ENCODE results near the gene TDP1.
"Not testable (repeated sequence)": the region's sequence is repeated elsewhere in the genome, so short reads cannot be mapped to it uniquely, and the experiment has no call there.

The TDP1 gene

GRCh38 chr14:90087433-90087832 is 131.7 kb downstream of the TDP1 start:
- peak; percentile 35 for DNase-seq (ENCODE audit: low read depth)
- in situ Hi-C loops (cut with HindIII; ENCODE audit: low sequenced_read_pairs) = no loop called here
- TF ChIP-seq CTCF (IDR thresholded peaks at IDR 0.05; ENCODE audit: low read depth, low read length, missing control alignments) = no peak
- H3K4me3 ChIP-seq (ENCODE audit: low read depth, low read length) = no peak overlapping the region

- in situ Hi-C loops (cut with HindIII; ENCODE audit: low sequenced_read_pairs) = no loop called here
- H3K4me3 ChIP-seq (ENCODE audit: low read depth, low read length) = no peak overlapping the region
- TF ChIP-seq CTCF (IDR thresholded peaks at IDR 0.05; ENCODE audit: low read depth, low read length, missing control alignments) = no peak
- no peak for DNase-seq (ENCODE audit: low read depth)
Measured at GRCh38 chr14:90088176-90088575, 132.4 kb downstream of the TDP1 start.

GRCh38 chr14:90089486-90089885 is 133.8 kb downstream of the TDP1 start:
- H3K4me3 ChIP-seq (ENCODE audit: low read depth, low read length); in situ Hi-C loops (cut with HindIII; ENCODE audit: low sequenced_read_pairs); DNase-seq (ENCODE audit: low read depth): not testable (repeated sequence)

- DNase-seq (ENCODE audit: low read depth) = peak; percentile 90
- no peak for TF ChIP-seq CTCF (IDR thresholded peaks at IDR 0.05; ENCODE audit: low read depth, low read length, missing control alignments)
- in situ Hi-C loops (cut with HindIII; ENCODE audit: low sequenced_read_pairs) = no loop called here
- H3K4me3 ChIP-seq (ENCODE audit: low read depth, low read length) = no peak overlapping the region
Measured at GRCh38 chr14:90091393-90091792, 135.7 kb downstream of the TDP1 start.

- no peak overlapping the region for H3K4me3 ChIP-seq (ENCODE audit: low read depth, low read length)
- in situ Hi-C loops (cut with HindIII; ENCODE audit: low sequenced_read_pairs) = no loop called here
- DNase-seq (ENCODE audit: low read depth) = peak; percentile 33
- TF ChIP-seq CTCF (IDR thresholded peaks at IDR 0.05; ENCODE audit: low read depth, low read length, missing control alignments) = no peak
Measured at GRCh38 chr14:90093942-90094595, 138.3 kb downstream of the TDP1 start.

All from astrocyte of the cerebellum (primary cell).